Fibroblast of pulmonary artery (primary cell): ENCODE data around the gene ARID2.

Experiments used
- DNase-seq: peaks from one replicate; pipeline ENCODE4 v3.0.0-alpha.2; 2010; ENCODE audit warnings: low read depth
- H3K4me3 ChIP-seq: replicated peaks from 2 replicates; pipeline ENCODE4 v1.5.1; 2011; ENCODE audit warnings: low read depth, mild to moderate bottlenecking, control low read depth, low read length, moderate library complexity
- TF ChIP-seq, protein P1 (sequence below): IDR thresholded peaks from 2 replicates; pipeline ENCODE4 v1.5.1; 2011; ENCODE audit warnings: mild to moderate bottlenecking, control low read depth, low read length, inconsistent platforms; ENCODE audit errors: missing control alignments

ARID2 gene

DNA sequence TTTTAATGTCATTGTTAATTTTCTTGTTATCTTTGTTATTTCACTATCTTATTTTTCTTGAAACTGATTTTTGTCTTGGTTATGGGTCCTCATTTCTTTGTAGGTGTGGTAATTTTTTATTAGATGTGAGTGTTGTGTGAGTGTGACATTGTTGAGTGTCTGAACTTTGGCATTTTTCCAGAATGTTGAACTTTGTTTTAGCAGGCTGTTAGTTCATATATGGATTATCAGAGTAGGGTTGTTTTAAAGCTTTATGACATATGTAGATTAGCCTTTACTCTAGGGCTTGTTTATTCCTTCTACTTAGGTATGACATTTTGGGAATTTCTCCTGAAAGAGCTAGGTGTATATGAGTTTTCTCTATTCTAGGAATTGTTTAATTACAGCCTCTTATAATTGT lies 103.9 kb downstream of the ARID2 start:
- TF ChIP-seq, protein P1, sequence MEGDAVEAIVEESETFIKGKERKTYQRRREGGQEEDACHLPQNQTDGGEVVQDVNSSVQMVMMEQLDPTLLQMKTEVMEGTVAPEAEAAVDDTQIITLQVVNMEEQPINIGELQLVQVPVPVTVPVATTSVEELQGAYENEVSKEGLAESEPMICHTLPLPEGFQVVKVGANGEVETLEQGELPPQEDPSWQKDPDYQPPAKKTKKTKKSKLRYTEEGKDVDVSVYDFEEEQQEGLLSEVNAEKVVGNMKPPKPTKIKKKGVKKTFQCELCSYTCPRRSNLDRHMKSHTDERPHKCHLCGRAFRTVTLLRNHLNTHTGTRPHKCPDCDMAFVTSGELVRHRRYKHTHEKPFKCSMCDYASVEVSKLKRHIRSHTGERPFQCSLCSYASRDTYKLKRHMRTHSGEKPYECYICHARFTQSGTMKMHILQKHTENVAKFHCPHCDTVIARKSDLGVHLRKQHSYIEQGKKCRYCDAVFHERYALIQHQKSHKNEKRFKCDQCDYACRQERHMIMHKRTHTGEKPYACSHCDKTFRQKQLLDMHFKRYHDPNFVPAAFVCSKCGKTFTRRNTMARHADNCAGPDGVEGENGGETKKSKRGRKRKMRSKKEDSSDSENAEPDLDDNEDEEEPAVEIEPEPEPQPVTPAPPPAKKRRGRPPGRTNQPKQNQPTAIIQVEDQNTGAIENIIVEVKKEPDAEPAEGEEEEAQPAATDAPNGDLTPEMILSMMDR: no peak
- H3K4me3 ChIP-seq: no peak overlapping the region
- DNase-seq: no peak

DNA sequence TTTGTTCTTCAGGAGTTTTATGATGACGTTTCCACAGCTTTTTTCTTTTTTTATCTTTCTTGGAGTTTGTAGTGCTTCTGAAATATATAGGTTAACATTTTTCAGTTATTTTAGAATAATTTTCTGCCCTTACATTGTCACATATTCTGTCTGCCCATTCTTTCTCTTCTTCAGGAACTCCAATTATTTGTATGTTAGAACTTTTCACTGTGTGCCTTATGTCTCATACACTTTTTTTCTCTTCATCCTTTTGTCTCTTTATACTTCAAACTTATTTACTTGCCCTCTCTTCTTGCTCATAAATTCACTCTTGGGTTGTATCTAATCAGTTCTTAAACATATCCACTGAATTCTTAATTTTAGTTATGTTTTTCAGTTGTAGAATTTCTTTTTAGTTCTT lies 105.3 kb downstream of the ARID2 start:
- no peak for DNase-seq
- TF ChIP-seq, protein P1: no peak
- H3K4me3 ChIP-seq: no peak overlapping the region

DNA sequence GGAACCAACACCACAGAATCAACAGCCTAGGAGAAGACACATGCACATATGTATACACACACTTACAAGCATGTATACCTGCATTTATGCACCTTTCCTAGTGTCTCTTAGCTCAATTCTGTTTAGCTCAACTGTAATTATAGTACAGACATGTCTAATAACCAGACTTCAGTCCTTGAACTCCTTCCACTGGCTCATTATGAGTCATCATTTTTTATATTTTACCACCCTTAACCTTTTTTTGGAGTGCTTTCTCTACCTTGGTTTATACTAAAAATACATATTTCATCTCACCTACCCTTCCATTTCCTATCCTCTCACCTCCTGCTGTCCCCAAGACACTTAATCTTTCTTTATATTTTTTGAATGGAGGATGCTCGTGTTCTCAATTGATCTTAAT lies 110.4 kb downstream of the ARID2 start:
- H3K4me3 ChIP-seq: no peak overlapping the region
- TF ChIP-seq, protein P1: no peak
- no peak for DNase-seq

DNA sequence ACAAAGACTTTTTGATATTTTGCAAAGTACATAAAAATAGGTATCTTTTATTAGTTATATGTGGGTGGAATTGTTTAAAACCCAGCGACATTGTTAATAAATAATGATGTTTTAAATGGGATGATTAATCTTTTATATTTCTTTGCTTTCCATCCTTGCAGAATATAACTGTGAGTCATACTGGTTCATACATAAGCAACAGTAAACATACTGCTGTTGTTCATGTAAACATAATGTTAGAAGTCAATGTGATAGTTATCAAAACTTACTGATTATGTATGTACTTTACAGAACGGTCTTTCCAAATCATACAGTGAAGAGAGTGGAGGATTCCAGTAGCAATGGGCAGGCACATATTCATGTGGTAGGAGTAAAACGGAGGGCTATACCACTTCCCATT lies 119.8 kb downstream of the ARID2 start:
- TF ChIP-seq, protein P1: no peak
- no peak for DNase-seq
- H3K4me3 ChIP-seq: no peak overlapping the region

DNA sequence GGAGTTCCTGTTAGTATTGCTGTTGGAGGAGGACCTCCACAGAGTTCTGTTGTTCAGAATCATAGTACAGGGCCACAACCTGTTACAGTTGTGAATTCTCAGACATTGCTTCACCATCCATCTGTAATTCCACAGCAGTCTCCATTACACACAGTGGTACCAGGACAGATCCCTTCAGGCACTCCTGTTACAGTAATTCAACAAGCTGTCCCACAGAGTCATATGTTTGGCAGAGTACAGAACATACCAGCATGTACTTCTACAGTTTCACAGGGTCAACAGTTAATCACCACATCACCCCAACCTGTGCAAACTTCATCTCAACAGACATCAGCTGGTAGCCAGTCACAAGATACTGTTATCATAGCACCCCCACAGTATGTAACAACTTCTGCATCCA lies 120.8 kb downstream of the ARID2 start:
- no peak for DNase-seq
- TF ChIP-seq, protein P1: no peak
- no peak overlapping the region for H3K4me3 ChIP-seq

DNA sequence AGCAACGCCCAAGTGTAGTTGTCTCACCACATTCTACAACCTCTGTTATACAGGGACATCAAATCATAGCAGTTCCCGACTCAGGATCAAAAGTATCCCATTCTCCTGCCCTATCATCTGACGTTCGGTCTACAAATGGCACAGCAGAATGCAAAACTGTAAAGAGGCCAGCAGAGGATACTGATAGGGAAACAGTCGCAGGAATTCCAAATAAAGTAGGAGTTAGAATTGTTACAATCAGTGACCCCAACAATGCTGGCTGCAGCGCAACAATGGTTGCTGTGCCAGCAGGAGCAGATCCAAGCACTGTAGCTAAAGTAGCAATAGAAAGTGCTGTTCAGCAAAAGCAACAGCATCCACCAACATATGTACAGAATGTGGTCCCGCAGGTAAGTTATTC lies 123.0 kb downstream of the ARID2 start:
- no peak overlapping the region for H3K4me3 ChIP-seq
- peak; percentile 3 for DNase-seq
- TF ChIP-seq, protein P1: no peak

DNA sequence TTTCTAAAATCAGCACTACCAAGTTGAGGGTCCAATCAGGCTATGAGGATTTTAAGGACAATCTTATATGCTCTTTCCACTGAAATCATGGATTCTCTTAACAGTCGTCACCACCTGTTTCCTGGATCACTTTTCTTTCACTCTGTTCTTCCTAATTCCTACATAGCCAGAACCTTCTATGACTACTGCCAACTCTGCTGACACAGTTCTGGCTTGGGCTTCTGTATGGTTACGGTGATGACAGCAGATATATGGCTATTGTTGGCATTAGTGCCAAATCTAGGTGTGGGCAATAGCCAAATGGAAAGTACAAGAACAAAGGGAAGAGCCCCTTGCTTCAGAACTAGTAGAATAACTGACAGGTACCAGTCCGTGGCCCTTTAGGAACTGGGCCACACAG lies 124.0 kb downstream of the ARID2 start:
- TF ChIP-seq, protein P1: no peak
- DNase-seq: no peak
- no peak overlapping the region for H3K4me3 ChIP-seq
